Stomach smooth muscle (tissue), 2 donors: ENCODE results near the gene CYTIP.

ENCODE experiments used
- H3K27ac ChIP-seq: one replicate; pipeline ENCODE4 v1.7.0; 2013; ENCODE audit warnings: mild to moderate bottlenecking, low read length, inconsistent platforms
- H3K27me3 ChIP-seq, 2 donors: one replicate each; pipeline ENCODE4 v1.7.0; 2013; ENCODE audit warnings: low read length in 2 of 2; ENCODE audit not compliant: insufficient read depth in 2 of 2, control insufficient read depth in 1 of 2
- H3K36me3 ChIP-seq, 2 donors: one replicate each; pipeline ENCODE4 v1.7.0; 2013; ENCODE audit warnings: low read length in 2 of 2; ENCODE audit not compliant: control insufficient read depth in 2 of 2, insufficient read depth in 2 of 2
- H3K4me1 ChIP-seq: one replicate; pipeline ENCODE4 v1.7.0; 2013; ENCODE audit warnings: low read length; ENCODE audit not compliant: control insufficient read depth, insufficient read depth
- H3K4me3 ChIP-seq, 2 donors: one replicate each; pipeline ENCODE4 v1.7.0; 2013; ENCODE audit warnings: low read length in 2 of 2
- H3K9ac ChIP-seq, 2 donors: one replicate each; pipeline ENCODE4 v1.7.0; 2013; ENCODE audit warnings: low read length in 2 of 2, mild to moderate bottlenecking in 1 of 2
- H3K9me3 ChIP-seq, 2 donors: one replicate each; pipeline ENCODE4 v1.7.0; 2013; ENCODE audit warnings: low read length in 2 of 2; ENCODE audit not compliant: control insufficient read depth in 2 of 2
- donor health status: healthy.
- donor health status: Pancreatic carcinoma.

The CYTIP gene

GRCh38 chr2:157476953-157477709, 33.2 kb upstream of the CYTIP start:
- Histone ChIP-seq H3K27me3 (no peaks in the 10 kb centered on the region), H3K9ac (no peak overlapping the region), H3K36me3 (no peaks in the 10 kb centered on the region), H3K9me3 (no peaks in the 10 kb centered on the region), H3K27ac (no peak overlapping the region), H3K4me1 (no peaks in the 10 kb centered on the region), H3K4me3 (no peak overlapping the region)

DNA sequence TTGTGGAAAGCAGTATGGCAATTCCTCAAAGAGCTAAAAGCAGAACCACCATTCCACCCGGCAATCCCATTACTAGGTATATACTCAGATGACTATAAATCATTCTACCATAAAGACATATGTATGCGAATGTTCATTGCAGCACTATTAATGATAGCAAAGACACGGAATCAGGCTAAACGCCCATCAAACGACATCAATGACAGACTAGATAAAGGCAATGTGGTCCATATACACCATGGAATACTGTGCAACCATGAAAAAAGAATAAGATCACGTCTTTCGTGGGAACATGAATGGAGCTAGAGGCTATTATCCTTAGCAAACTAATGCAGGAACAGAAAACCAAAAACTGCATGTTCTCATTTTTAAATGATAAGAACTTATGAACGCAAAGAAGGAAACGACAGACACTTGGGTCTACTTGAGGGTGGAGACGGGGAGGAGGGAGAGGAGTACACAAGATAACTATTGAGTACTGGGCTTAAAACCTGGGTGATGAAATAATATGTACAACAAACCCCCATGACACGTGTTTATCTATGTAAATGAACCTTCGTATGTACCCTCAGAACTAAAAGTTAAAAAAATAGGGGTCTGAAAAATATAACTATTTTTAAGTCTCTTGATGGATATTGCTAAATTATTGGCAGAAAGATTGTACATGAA, 32.0 kb upstream of the CYTIP start:
- H3K27ac ChIP-seq = no peak overlapping the region
- H3K36me3 ChIP-seq = no peaks in the 10 kb centered on the region
- no peak overlapping the region for H3K4me3 ChIP-seq
- no peaks in the 10 kb centered on the region for H3K9me3 ChIP-seq
- H3K9ac ChIP-seq = no peak overlapping the region
- H3K4me1 ChIP-seq = no peaks in the 10 kb centered on the region
- H3K27me3 ChIP-seq = no peaks in the 10 kb centered on the region

DNA sequence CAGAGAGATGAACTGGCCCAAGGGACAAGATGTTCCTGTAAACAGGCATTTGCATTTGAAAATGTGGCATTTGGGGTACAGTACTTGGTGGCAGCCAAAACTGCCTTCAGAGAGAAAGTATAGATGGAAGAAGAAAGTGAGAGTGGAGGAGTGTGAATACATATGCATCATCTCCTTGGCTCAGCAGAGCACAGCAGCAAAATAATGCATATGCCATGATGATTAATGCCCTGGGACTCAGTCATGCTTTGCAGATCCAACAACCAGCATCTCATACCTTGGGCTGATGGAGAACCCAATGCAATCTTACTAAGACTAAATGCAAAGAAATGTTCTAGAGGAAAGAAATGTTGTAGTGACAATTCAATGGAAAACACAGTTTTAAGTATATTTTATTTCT, 29.7 kb upstream of the CYTIP start:
- H3K27me3 ChIP-seq = no peaks in the 10 kb centered on the region

GRCh38 chr2:157471078-157471477, 27.2 kb upstream of the CYTIP start:
- H3K4me1 ChIP-seq = no peaks in the 10 kb centered on the region
- no peak overlapping the region for H3K27ac ChIP-seq
- no peaks in the 10 kb centered on the region for H3K36me3 ChIP-seq
- H3K27me3 ChIP-seq = no peaks in the 10 kb centered on the region
- H3K4me3 ChIP-seq = no peak overlapping the region
- H3K9me3 ChIP-seq = no peaks in the 10 kb centered on the region
- no peak overlapping the region for H3K9ac ChIP-seq

More for the DNA sequence above, 29.7 kb upstream of the CYTIP start:
- H3K4me3 ChIP-seq = no peak overlapping the region
- H3K27ac ChIP-seq = no peak overlapping the region
- no peak overlapping the region for H3K9ac ChIP-seq
- no peaks in the 10 kb centered on the region for H3K9me3 ChIP-seq
- no peaks in the 10 kb centered on the region for H3K36me3 ChIP-seq
- H3K4me1 ChIP-seq = no peaks in the 10 kb centered on the region

GRCh38 chr2:157470321-157470720, 26.4 kb upstream of the CYTIP start:
- H3K36me3 ChIP-seq = no peaks in the 10 kb centered on the region
- H3K27ac ChIP-seq = no peak overlapping the region
- H3K4me3 ChIP-seq = no peak overlapping the region
- H3K9ac ChIP-seq = no peak overlapping the region
- H3K4me1 ChIP-seq = no peaks in the 10 kb centered on the region
- no peaks in the 10 kb centered on the region for H3K9me3 ChIP-seq
- H3K27me3 ChIP-seq = no peaks in the 10 kb centered on the region

DNA sequence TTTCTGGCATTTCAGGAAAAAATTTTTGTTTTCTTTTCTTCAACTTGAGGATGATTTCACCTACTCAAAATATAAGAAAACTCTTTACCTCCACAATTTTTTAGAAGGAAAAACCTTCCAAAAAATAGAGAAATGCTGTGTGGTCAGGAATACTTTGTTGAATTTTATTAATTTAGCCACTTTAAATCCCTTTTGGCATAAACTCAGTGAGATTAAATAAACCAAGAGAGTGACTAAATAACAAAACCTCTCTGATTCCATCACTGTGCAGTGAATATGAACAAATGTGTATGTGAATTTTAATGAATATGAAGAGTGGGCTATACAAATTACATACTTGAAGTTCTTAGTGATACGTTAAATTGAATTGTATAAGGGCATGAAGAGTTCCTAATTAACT, 25.8 kb upstream of the CYTIP start:
- H3K4me1 ChIP-seq = no peaks in the 10 kb centered on the region
- no peak overlapping the region for H3K4me3 ChIP-seq
- no peak overlapping the region for H3K27ac ChIP-seq
- H3K9me3 ChIP-seq = no peaks in the 10 kb centered on the region
- H3K36me3 ChIP-seq = no peaks in the 10 kb centered on the region
- no peaks in the 10 kb centered on the region for H3K27me3 ChIP-seq
- no peak overlapping the region for H3K9ac ChIP-seq

GRCh38 chr2:157468931-157469708, 25.2 kb upstream of the CYTIP start:
- Histone ChIP-seq H3K9ac (no peak overlapping the region), H3K9me3 (no peaks in the 10 kb centered on the region), H3K36me3 (no peaks in the 10 kb centered on the region), H3K27me3 (no peaks in the 10 kb centered on the region), H3K27ac (no peak overlapping the region), H3K4me3 (no peak overlapping the region), H3K4me1 (no peaks in the 10 kb centered on the region)

DNA sequence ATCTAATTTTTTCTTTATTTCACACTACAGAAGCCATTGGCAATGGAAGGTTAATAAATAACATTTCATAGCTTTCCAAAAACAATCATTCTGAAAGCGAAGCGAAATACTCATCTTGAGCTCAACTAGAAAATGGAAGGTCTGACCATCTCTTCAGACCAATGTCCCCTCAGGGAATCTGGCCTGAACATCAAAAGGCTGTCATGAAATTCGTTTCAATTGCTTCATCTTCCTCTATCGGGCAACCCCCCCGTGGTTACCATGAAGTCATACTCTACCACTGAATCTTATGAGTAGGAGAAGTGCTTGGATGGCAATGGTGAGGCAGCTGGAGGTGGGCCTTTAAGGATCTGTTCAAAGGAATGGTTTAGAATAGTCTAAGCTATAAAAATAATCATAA, 22.9 kb upstream of the CYTIP start:
- Histone ChIP-seq H3K4me1 (no peaks in the 10 kb centered on the region), H3K9ac (no peak overlapping the region), H3K27me3 (no peaks in the 10 kb centered on the region), H3K27ac (no peak overlapping the region), H3K4me3 (no peak overlapping the region), H3K36me3 (no peaks in the 10 kb centered on the region), H3K9me3 (no peaks in the 10 kb centered on the region)

DNA sequence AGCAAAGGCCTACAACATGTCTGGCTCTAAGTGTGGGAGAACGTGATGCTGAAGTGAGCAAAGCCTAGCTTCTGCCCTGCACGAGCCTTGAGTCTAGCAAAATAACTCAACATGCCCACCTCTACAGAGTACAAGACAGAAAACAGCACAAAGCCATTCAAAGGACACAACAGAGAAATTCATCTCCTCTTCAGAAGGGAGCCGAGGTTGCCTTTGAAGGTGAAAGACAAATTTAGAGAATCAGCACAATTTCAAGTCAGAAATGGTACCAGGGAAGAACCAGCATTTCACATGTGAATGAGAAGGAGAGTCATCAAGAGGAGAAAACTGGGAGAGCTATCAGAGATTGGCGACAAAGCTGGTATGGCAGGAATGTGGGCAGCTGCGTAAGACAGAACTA, 21.7 kb upstream of the CYTIP start:
- H3K9me3 ChIP-seq = no peaks in the 10 kb centered on the region
- H3K4me3 ChIP-seq = no peak overlapping the region
- no peaks in the 10 kb centered on the region for H3K36me3 ChIP-seq
- no peaks in the 10 kb centered on the region for H3K4me1 ChIP-seq
- H3K27me3 ChIP-seq = no peaks in the 10 kb centered on the region
- H3K27ac ChIP-seq = no peak overlapping the region
- H3K9ac ChIP-seq = no peak overlapping the region

- H3K9me3 ChIP-seq = no peaks in the 10 kb centered on the region
- no peaks in the 10 kb centered on the region for H3K36me3 ChIP-seq
- H3K4me3 ChIP-seq = no peak overlapping the region
- no peak overlapping the region for H3K9ac ChIP-seq
- H3K27me3 ChIP-seq = no peaks in the 10 kb centered on the region
- H3K27ac ChIP-seq = no peak overlapping the region
- no peaks in the 10 kb centered on the region for H3K4me1 ChIP-seq
Observed at GRCh38 chr2:157463002-157463401, 19.1 kb upstream of the CYTIP start.
